NCI-H1092 (cell line): ENCODE results near the gene PPP2CA.
"Not testable (repeated sequence)": the region's sequence is repeated elsewhere in the genome, so short reads cannot be mapped to it uniquely, and the experiment has no call there.

ENCODE experiments used
- DNase-seq: peaks from one replicate; lab custom pipeline; 2025; lab: John Stamatoyannopoulos, UW

The PPP2CA gene

GRCh38 chr5:134189031-134189430 lies 36.8 kb downstream of the PPP2CA start:
- DNase-seq, result no peak

GRCh38 chr5:134188092-134188491 lies 37.8 kb downstream of the PPP2CA start:
- no peak for DNase-seq

DNA sequence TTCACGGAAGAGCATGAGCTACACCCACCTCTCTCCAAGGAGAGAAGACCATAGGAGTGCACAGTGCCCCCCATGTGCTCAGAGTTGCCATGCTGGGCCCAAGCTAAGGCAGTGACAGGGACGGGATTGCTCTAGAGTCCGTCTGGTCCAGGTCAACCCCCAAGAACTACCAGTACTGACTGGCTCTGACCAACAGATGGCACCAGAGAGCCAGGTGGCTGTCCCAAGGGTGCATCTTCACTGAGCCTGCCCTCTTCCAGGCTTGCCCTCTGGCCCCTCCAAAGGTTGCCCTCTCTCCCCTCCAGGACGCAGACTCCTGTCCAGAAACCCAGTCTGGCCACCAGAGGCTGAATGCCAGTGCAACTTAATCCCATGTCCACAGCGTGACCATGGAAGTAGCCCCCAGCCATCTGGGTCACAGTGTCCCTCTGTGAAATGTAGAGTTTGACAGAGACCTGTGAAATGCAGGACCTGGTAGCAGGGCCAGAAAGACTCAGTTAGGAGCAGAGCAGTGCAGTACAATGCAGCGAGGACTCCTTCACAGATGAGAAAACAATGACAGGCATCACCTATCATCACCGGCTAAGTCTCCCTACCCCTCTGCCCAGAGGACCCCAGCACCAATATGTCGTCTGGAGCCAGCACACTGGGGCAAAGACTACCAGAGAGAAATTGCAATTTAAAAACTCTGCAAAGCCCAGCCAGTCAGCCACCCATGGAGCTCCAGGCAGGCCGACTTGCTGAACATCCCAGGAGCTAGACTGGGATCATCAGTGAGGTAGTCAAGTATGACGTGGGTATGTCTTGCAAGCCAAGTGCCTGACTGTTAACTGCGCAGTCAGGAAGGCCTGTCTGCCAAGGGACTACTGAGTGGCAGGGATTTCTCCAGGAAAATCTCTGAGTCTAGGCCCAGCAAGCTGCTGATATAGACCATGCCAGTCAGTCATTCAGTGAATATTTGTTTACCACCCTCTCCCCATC lies 41.4 kb downstream of the PPP2CA start:
- peak; percentile 23 for DNase-seq

DNA sequence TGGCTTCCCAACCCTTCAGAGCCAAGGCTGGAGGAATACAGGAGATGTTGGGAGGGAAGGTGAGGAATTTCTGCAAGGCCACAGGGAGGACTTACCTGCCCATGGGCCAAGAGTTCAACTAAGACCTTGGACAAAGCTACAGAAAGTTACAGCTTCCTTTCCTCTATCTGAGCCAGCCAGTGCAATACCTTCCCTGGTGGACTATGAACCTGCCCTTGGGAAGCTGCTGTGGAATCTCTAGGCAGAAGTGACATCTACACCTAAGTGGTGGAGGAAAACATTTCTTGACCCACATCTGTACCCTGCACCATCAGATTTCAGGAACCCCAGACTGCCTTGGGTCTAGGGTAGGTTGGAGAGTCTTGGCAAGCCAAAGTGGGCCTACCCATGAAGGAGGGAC lies 42.4 kb downstream of the PPP2CA start:
- DNase-seq, result no peak

- no peak for DNase-seq
Measured at GRCh38 chr5:134178096-134178419, 47.8 kb downstream of the PPP2CA start.

DNA sequence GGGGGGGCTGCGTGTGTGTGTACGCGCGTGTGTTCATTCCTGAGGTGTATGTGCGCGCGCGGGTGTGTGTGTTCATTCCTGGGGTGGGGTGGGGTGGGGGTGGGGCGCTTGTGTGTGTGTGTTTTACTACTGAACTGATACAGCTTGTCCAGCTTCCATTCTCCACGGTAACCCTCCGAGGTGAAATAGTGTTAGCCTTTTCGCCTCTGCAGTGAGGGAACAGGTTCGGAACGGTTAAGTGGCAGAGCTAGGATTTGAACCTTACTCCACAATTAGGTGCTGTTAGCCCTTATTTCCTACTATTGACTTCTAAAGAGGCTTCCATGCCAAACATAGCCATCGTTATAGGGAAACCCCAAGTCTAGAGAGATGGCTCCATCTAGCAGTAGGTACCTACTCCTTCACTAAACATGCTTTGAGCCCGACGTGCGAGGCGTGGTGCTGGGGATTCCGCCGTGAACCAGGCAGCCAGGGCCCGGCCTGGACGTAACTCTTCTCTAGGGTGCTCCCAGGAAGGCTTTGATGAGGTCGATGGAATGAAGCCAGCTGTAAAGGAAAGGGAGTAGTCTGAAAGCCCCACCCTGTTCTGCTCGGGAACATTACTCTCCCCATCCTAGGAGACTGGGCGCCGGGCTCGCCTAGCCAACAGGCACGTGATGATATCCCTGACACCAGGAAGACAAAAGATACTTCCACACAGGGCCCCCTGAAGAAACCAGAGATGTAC lies 48.3 kb downstream of the PPP2CA start:
- no peak for DNase-seq

DNA sequence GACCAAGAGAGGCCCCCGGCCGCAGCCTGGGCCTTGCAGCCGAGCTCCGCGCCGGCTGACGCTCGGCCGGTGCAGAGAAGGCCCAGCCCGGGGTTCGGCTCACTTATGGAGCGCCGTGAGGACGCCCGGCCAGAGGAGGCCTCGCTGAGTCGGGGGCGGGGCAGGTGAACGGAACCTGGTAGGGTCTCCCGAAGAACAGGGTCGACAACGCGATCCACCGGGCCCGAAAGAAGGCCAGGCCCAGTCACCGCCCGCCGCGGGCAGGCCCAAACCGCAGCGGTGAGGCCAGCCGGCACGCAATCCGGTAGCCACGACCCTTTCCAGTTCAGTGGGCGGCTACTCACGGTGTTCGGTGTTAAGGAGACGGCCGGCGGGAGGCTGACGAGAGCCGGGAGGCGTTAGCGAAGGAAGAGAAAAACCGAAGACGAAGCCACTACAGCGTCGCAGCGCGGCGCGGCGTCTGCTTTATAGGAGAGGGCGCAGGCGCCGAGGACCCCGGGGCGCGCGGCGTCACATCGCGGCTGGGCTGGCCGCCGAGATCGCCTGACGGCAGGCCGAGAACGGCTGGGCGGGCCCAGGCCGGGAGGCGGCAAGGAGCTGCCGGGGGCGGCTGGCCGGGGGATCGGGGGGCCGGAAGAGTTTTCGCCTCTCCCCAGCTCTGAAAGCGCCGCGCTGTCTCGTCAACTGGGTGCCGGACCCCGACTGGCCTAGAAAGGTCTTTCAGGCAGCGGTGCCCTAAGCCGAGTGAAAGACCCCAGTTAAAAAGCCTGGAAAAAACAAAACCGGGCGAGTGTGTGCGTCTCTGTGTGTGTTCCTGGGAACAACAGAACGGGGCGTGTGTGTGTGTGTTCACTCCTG lies 49.1 kb downstream of the PPP2CA start, which contains the start of gene SKP1:
Gene SKP1, minus strand, starts transcription at position 440 of the 858 bp plus-strand sequence. CDS start 2,928 bp downstream, outside the sequence.
- peak; percentile 45 for DNase-seq

GRCh38 chr5:134175921-134176510 lies 49.9 kb downstream of the PPP2CA start:
- no peak for DNase-seq

DNA sequence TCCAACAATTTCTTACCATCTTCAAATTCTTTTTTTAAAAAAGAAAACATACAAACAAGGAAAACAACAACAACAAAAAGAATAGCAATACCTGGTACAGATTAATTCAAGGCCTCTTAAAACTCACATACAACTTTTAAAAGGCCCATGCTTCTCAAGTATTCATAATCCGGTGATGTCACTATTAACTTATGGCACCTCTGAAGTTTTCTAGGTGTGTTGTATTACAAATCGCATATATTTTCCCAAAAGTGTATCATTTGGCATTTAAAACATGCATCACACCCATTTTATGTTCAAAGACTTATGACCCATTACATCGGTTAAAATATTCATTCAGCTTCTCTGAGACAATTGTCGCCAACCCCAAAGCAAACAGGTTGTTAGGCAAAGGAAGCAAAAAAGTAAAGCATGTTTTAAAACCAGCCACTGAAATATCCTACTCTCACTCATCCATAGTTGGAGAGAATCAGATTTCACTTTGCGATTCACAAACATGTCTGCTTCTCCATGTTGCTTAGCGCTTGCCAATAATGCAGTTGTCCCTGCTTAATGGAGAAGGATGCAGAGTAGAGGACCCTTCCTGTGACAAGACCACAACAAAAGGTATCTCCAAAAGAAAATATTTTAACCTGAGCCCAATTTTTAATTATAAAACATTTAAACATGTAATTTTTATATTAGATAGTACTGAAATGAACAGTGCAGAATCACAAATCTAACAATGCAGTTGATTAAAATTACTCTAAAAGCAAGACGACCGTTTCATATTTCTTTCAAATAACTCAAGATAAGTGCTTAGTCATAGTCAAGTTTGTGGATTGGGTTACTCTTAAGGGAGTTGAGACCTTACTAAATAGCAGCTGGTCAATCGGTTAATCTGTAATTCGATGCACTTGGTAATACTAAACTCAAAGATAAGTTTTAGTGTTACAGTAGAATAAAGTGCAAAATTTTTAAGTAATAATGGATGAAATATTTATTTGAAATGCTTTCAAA lies 50.7 kb downstream of the PPP2CA start:
- no peak for DNase-seq

DNA sequence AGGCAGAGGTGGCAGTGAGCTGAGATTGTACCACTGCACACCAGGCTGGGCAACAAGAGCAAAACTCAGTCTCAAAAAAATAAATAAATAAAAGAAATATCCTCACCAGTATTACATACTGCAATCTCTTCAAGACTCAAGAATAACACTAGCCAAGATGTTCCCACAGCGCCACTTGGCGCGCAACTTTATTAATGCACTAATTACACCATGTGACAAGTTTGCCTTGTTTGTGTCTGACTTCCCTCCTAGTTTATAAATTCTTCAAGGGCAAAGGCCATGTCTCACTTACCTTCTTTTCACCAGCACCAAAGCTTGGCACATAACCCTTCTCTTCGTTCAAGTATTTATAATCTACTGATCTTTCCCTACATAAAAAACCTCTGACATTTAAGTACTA lies 53.9 kb downstream of the PPP2CA start:
- no peak for DNase-seq

- DNase-seq, result no peak
Measured at GRCh38 chr5:134162592-134162991, 63.3 kb downstream of the PPP2CA start.

- no peak for DNase-seq
Measured at GRCh38 chr5:134161513-134162395, 64.1 kb downstream of the PPP2CA start.

GRCh38 chr5:134153657-134154056 lies 72.2 kb downstream of the PPP2CA start:
- DNase-seq, result no peak

- no peak for DNase-seq
Measured at GRCh38 chr5:134153241-134153640, 72.6 kb downstream of the PPP2CA start.

- DNase-seq, result not testable (repeated sequence)
Measured at GRCh38 chr5:134152173-134152832, 73.6 kb downstream of the PPP2CA start.

DNA sequence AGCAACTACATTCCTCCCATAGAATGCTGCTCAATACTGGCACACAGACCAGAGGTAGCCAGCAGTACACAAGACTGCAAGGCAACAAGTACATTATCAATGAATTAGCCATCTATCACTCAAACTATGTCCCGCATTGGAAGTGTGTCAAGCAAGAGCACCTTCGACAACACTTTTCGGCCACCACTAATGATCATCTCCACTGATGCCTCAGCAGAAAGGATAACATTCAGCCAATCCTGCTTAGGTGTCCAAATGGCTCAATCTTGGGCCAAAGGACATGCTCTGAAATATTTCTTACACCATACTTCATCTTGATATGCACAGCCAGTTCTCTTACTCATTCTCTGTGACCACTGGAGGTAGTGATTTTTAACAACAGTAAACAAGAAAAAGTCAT lies 74.2 kb downstream of the PPP2CA start:
- DNase-seq, result no peak

DNA sequence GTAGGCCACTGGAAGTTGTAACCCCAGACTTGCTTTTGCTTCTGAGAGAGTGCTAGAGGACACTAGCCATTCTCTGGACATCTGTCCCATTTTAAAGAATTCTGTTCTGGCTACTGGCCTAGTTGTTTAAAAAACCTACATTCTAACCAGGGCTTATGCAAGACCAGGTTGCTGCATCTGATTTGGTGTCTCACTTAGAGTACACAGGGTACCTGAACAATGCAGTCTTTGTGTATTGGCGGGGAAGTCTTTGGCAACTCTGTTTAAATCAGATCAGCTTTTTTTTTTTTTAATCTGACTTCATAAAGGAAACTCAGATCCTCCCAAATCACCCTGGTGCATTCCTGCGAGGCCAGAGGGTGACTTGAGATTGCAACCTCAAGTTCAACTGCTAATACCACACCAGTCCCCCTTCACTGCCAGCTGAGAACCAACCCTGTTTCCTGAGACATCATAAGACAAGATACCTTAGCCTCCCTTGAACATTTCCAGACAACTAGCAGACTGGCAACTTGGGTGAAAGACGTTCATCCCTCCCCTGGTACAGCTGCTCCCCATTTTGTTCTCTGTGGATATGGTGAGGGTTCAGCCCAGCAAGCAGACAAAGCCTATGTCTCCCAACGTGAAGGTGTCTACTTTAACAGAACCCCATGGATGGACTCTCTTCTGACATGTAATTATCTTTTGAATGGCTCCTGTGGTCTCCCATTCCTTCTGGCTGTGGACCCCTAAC lies 76.1 kb downstream of the PPP2CA start:
- DNase-seq, result no peak

- DNase-seq, result no peak
Measured at GRCh38 chr5:134148986-134149539, 76.8 kb downstream of the PPP2CA start.
